Measurements from ENCODE around the gene OR10K1. TPM values are rescaled to one million over a fixed set of nuclear protein-coding genes. Genes with fewer than 3 reads are reported as not detected.
"Not testable (repeated sequence)": the region's sequence is repeated elsewhere in the genome, so short reads cannot be mapped to it uniquely, and the experiment has no call there.

OR10K1 gene
- not detected in 2 replicates for polyA plus RNA-seq (2014; cell fraction: cytosol; rRNA removed)
- polyA plus RNA-seq (2014; cell fraction: nucleus; rRNA removed): not detected in 2 replicates

DNA sequence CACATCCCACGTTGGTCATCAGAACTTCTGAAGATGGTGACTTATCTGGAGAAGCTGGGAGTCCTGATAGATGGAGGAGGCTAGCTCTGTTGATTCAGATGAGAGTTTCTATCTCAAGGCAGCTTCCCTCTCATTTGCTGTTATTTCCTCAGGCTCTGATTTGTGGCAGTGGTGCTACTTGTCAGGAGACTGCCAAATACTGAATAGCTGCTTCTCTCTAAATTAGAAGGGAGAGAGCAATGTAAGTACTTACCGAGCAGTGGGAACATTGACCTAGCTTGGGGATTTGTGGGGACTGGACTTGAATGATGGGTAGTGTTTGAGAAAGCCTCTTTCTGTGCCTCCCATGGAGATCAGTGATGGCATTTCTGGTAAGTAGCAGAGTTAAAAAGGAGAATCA is at the start of gene OR10K1:
OR10K1 (plus strand) TSS at position 301 of the 400 bp plus-strand sequence. CDS start 3,728 bp downstream, outside the sequence.
- no peak for DNase-seq (ENCODE audit: low spot score)

GRCh38 chr1:158414651-158415345 is 46.8 kb upstream of the OR10K1 start:
- DNase-seq (ENCODE audit: low spot score): no peak

DNA sequence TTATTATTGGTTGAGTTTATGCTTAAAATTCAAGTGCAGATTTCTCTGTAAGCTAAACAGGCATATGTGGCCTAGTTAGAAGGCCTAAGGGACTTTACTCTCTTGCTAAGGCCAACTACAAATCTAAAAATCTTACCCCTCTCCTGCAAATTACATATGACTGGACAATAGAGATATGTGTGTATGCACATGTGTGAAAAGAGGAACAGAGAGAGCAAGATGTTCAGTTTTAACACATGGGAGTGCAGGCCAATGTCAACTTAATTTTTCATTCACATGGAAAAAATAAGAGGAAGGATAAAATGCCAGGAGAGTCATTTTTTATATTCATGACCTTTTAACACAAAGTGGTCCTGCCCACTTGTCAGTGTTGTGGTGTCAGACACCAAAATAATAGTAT is 44.0 kb upstream of the OR10K1 start:
- DNase-seq (ENCODE audit: low spot score): no peak

DNA sequence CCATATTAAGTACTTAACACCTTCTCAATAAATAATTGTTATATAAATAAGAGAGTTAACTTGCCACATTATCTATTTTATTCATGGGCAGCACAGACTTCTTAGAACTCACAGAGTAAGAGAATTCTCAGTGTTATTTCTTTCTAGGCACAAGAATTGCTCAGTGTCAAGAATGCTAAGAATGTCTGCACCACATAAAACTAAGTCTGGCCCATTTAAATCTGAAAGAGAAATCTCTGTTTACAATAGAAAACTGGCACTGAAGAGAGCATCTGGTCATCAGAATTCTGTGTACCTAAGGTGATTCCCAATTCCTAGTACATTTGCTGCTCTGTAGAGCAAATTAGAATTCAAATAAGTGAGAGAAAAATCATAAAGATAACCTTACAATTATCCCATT is 39.4 kb upstream of the OR10K1 start:
- DNase-seq (ENCODE audit: low spot score): no peak

DNA sequence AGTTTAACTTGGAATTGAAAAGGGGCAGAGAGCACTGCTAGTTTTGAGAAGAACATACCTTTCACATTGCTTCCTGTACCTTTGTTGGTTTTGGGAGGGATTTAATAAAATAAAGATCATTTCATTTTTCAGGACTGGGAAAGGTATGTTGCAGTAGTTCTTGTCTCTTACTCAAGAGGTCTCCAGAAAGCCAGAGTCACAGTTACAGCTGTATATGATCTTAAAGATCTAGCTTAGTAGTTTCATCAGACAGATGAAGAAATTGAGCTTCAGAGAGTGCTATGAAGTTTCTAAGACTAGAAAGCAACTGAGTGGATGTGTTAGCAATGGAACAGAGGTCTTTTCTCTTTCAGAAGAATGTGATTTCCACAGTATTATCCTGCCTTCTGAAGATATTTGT is 36.6 kb upstream of the OR10K1 start:
- no peak for DNase-seq (ENCODE audit: low spot score)

GRCh38 chr1:158426137-158426536 is 35.5 kb upstream of the OR10K1 start, which contains the start of gene OR10K2:
Gene OR10K2, minus strand, starts transcription at chr1:158426237. Its CDS starts 5,371 bp downstream, at chr1:158420866.
- DNase-seq (ENCODE audit: low spot score): no peak

DNA sequence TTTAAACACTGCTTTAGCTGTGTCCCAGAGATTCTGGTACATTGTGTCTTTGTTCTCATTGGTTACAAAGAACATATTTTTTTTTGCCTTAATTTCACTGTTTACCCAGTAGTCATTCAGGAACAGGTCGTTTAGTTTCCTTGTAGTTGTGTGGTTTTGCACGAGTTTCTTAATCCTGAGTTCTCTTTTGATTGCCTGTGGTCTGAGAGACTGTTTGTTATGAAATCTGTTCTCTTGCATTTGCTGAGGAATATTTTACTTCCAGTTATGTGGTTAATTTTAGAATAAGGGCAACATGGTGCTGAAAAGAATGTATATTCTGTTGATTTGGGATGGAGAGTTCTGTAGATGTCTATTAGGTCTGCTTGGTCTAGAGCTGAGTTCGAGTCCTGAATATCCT is 31.5 kb upstream of the OR10K1 start:
- DNase-seq (ENCODE audit: low spot score): not testable (repeated sequence)

DNA sequence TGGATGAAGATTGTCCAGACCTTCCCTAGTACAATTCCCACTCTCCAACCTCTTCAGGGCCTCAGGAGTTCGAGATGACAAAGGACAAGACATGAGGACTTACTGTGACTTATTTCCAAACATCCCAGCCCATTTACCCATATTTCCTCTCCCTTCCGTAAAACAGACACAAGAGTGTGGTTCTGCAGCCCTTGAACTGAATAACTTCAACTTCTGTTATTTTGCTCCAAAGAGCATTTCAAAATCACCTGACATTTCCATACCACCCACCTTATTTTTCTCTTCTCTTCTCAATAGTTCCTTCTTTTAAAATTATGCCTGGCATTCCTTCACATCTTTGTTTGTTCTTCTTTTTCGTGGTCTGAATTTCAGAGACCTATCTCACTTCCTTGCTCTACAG is 26.9 kb upstream of the OR10K1 start:
- DNase-seq (ENCODE audit: low spot score): no peak

- no peak for DNase-seq (ENCODE audit: low spot score)
Observed at GRCh38 chr1:158445376-158445775, 16.3 kb upstream of the OR10K1 start.

GRCh38 chr1:158454537-158454936 is 7.1 kb upstream of the OR10K1 start:
- no peak for DNase-seq (ENCODE audit: low spot score)

DNA sequence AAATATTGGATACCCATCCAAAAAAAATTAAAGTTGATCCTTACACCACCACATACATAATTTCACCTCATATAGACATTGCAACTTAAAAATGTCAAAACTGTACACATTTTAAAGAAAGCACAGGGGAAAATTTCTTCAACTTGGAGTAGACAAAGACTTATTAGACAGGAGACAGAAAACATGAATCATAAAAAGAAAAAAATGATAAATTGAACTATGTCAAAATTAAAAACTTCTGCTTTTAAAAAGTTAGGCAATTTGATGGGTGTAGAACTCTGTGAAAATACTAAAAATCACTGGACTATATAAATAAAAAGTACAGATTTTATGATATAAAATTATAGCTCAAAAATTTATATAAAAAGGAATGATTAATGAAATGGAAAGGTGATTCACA is 4.4 kb upstream of the OR10K1 start:
- no peak for DNase-seq (ENCODE audit: low spot score)

GRCh38 chr1:158458263-158458662 is 3.4 kb upstream of the OR10K1 start:
- no peak for DNase-seq (ENCODE audit: low spot score)

DNA sequence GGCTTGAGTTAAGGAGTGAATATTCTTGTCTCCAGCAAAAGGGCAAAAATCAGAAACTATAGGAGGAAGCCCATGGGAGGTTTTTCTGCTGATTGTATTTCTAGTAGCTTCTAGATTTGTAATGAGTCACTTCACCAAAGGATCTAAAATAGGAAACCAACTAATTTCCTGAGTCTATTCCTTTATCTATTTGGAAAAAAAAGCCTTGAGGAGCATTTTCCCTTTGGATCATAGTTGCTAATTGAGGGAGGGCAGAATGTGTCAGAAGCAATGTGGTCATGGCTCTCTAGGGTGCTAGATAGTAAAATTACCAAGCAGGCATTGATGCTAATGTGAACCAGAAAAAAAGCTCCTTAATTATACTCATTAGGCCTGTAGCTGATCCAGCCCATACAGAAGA is 10.3 kb downstream of the OR10K1 start, which contains the start of gene OR10R2:
OR10R2 (plus strand) TSS at position 301 of the 400 bp plus-strand sequence. CDS start 106 bp downstream, outside the sequence.
- no peak for DNase-seq (ENCODE audit: low spot score)

DNA sequence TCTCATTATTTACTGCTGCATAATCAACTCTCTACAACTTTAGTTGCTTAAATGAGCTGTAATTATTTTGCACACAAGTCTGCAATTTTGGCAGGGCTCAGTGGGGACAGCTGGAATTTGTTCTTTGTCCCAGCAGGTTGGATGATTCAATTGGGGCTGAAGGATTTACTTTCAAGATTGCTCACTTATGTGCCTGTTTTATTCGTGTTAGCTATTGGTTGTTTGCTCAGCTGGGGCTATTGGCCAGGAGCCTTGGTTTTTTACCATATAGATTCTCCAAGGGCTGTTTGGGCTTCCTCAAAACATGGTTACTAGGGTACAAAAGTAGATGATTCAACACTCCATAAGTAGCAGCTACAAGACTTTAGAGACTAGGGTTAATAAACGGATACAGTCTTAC is 23.8 kb downstream of the OR10K1 start:
- DNase-seq (ENCODE audit: low spot score): no peak

DNA sequence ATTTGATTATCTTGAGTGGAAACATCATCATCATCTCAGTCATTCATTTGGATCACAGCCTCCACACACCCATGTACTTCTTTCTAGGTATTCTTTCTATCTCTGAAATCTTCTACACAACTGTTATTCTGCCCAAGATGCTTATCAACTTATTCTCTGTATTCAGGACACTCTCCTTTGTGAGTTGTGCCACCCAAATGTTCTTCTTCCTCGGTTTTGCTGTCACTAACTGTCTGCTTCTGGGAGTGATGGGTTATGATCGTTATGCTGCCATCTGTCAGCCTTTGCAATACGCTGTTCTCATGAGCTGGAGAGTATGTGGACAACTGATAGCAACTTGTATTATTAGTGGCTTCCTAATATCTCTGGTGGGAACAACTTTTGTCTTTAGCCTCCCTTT is 29.7 kb downstream of the OR10K1 start:
- DNase-seq (ENCODE audit: low spot score): no peak

DNA sequence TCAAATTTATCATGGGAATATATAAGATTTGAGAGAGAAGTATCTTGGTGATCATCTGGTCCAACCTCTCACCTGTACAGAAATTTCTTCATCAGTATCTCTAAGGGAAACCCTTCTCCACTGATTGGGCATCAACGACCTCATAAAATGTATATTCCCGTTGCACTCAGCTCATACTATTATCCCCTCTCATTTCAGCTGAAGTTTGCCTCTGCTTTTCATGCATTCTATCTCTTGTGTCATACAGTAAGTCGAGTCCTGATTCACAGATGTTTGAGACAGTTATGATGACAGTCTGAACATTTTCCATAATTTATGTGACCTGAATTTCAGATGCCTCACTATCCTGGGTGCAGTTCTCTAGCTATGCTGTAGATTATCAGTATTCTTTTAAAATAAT is 31.4 kb downstream of the OR10K1 start:
- DNase-seq (ENCODE audit: low spot score): no peak

- DNase-seq (ENCODE audit: low spot score): no peak
Observed at GRCh38 chr1:158494796-158495195, 33.2 kb downstream of the OR10K1 start.

- DNase-seq (ENCODE audit: low spot score): no peak
Observed at GRCh38 chr1:158496374-158496773, 34.7 kb downstream of the OR10K1 start.

DNA sequence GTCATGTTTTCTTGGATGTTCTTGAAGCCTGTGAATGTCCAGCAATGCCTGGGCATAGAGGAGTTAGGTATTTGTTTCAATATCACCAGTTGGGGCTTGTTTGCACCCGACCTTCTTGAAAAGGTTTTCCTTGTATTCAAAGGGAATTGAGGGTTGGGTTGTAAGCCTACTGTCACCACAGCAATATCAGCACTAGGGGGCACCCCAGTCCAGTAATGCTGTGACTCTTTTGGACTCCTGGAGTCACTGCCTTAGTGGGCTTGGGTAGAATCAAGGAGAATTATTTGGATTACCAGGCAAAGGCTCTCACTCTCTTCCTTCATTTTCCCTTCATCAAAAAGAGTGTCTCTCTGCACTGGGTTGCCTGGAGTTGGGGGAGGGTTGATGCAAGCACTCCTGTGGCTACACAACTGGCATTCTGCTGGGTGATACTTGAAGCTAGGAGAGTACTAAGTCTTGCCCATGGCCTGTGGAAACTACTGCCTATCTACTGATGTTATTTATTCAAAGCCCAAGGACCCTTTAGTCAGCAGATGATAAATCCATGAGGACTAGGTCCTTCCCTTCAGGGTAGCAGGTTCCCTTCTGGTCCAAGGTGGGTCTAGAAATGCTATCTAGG is 44.8 kb downstream of the OR10K1 start:
- DNase-seq (ENCODE audit: low spot score): no peak

- DNase-seq (ENCODE audit: low spot score): no peak
Observed at GRCh38 chr1:158507511-158507910, 45.9 kb downstream of the OR10K1 start.

DNA sequence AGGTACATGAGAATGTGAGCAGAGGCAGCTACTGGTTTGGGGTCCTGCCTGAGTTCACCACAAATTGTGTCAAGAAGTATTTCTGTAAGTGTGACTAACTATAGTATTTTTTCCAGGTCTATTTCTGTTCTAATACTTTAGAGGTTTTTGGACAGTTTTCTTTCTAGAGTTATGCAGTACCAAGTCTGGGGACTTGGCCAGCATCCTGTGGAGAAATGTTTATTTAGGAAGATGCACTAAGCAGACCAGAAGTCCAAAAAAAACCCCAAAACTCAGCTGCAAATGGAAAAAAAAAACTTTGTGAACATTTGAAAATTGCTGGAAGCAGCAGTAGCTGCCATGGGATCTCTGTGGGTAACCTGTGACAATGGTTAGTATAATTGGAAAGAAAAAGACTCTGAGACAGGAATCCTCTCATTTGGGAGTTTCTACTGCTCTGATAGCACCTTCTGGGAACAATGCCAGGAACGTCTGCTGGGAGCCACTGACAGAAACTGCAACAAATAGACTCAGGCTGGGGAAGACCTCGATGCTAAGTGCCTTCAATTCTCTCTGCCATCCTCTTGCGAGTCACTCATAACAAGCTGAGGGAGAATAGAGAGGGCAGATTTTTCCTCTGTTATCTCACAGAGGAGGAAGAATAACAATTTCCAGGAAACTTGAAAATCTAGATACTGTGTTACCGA is 48.0 kb downstream of the OR10K1 start:
- no peak for DNase-seq (ENCODE audit: low spot score)

GRCh38 chr1:158516966-158517365 is 55.3 kb downstream of the OR10K1 start:
- no peak for DNase-seq (ENCODE audit: low spot score)
